ENCODE data around the gene C6orf52. TPM values are rescaled to one million over a fixed set of nuclear protein-coding genes. Genes with fewer than 3 reads are reported as not detected.
"Not testable (repeated sequence)": the region's sequence is repeated elsewhere in the genome, so short reads cannot be mapped to it uniquely, and the experiment has no call there.

The C6orf52 gene
- total RNA-seq, 1 experiment from 2014 or later, result 4.3 TPM

DNA sequence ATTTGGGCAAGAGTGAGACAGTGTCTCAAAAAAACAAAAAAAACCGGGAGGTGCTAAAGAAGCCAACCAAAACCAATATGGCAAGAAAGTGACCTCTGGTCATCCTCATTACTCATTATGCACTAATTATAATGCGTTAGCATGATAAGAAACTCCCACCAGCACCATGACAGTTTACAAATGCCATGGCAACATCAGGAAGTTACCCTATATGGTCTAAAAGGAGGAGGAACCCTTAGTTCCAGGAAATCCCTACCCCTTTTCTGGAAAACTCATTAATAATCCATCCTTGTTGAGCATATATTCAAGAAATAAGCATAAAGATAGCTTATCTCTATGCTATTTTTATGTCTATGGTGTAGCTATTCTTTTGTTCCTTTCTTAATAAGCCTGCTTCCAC is 31.7 kb downstream of the C6orf52 start:
- no peak overlapping the region for H3K4me3 ChIP-seq (ENCODE audit: low read depth, low read length)
- H3K4me1 ChIP-seq, result no peaks in the 10 kb centered on the region
- no peak overlapping the region for H3K4me3 Mint-ChIP-seq (ENCODE audit: unreplicated experiment)
- ChIA-PET CTCF (no interaction called here), POLR2A (no interaction called here)
- no peak overlapping the region for H3K27ac Mint-ChIP-seq (ENCODE audit: unreplicated experiment)
- H3K4me1 Mint-ChIP-seq (ENCODE audit: low read depth, unreplicated experiment), result no peaks in the 10 kb centered on the region
- H3K27me3 Mint-ChIP-seq (ENCODE audit: insufficient read depth, unreplicated experiment), result peaks cover 6% of the 10 kb centered on the region
- no peaks in the 10 kb centered on the region for H3K27me3 ChIP-seq (replicated peaks; ENCODE audit: control insufficient read depth, insufficient read depth, low read length)
- BruUV-seq (replicated peaks), result no TSS peak
- intact Hi-C loops (cut with micrococcal nuclease; ENCODE audit: unreplicated experiment), result no loop called here
- DNase-seq, result no peak
- H3K9me3 ChIP-seq, result no peaks in the 10 kb centered on the region
- no peaks in the 10 kb centered on the region for H3K9me3 Mint-ChIP-seq (ENCODE audit: unreplicated experiment)
- TF ChIP-seq, protein P1, sequence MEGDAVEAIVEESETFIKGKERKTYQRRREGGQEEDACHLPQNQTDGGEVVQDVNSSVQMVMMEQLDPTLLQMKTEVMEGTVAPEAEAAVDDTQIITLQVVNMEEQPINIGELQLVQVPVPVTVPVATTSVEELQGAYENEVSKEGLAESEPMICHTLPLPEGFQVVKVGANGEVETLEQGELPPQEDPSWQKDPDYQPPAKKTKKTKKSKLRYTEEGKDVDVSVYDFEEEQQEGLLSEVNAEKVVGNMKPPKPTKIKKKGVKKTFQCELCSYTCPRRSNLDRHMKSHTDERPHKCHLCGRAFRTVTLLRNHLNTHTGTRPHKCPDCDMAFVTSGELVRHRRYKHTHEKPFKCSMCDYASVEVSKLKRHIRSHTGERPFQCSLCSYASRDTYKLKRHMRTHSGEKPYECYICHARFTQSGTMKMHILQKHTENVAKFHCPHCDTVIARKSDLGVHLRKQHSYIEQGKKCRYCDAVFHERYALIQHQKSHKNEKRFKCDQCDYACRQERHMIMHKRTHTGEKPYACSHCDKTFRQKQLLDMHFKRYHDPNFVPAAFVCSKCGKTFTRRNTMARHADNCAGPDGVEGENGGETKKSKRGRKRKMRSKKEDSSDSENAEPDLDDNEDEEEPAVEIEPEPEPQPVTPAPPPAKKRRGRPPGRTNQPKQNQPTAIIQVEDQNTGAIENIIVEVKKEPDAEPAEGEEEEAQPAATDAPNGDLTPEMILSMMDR (IDR thresholded peaks at IDR 0.05; ENCODE audit: insufficient read depth in 1 of 2, low read depth in 1 of 2, low read length in 1 of 2, severe bottlenecking in 1 of 2, unreplicated experiment in 1 of 2), result no peak
- H3K36me3 ChIP-seq (ENCODE audit: control insufficient read depth, insufficient read depth, low read length), result no peaks in the 10 kb centered on the region
- H3K36me3 Mint-ChIP-seq (ENCODE audit: insufficient read depth, unreplicated experiment), result no peaks in the 10 kb centered on the region

DNA sequence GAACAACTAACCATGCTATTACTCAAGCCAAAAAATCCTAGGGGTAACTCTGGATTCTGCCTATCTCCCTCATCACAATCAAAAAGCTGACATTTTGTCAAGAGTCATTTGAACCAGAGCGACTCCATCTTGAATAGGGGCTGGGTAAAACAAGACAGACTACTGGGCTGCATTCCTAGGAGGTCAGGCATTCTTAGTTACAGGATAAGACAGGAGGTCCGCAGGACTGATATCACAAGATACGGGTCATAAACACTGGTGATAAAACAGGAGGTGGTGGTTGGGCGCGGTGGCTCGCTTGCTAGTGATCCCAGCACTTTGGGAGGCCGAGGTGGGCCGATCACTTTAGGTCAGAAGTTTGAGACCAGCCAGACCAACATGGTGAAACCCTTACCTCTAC is 32.2 kb downstream of the C6orf52 start:
- TF ChIP-seq, protein P1 (IDR thresholded peaks at IDR 0.05; ENCODE audit: insufficient read depth in 1 of 2, low read depth in 1 of 2, low read length in 1 of 2, severe bottlenecking in 1 of 2, unreplicated experiment in 1 of 2), result no peak
- Histone ChIP-seq H3K27me3 (replicated peaks; ENCODE audit: control insufficient read depth, insufficient read depth, low read length) (no peaks in the 10 kb centered on the region), H3K4me1 (no peaks in the 10 kb centered on the region), H3K36me3 (ENCODE audit: control insufficient read depth, insufficient read depth, low read length) (no peaks in the 10 kb centered on the region), H3K9me3 (no peaks in the 10 kb centered on the region), H3K4me3 (ENCODE audit: low read depth, low read length) (no peak overlapping the region)
- intact Hi-C loops (cut with micrococcal nuclease; ENCODE audit: unreplicated experiment), result no loop called here
- no peak overlapping the region for H3K4me3 Mint-ChIP-seq (ENCODE audit: unreplicated experiment)
- H3K9me3 Mint-ChIP-seq (ENCODE audit: unreplicated experiment), result no peaks in the 10 kb centered on the region
- CTCF ChIA-PET, result no interaction called here
- no peaks in the 10 kb centered on the region for H3K36me3 Mint-ChIP-seq (ENCODE audit: insufficient read depth, unreplicated experiment)
- no peak for DNase-seq
- no peak overlapping the region for H3K27ac Mint-ChIP-seq (ENCODE audit: unreplicated experiment)
- POLR2A ChIA-PET, result no interaction called here
- peaks cover 6% of the 10 kb centered on the region for H3K27me3 Mint-ChIP-seq (ENCODE audit: insufficient read depth, unreplicated experiment)
- no TSS peak for BruUV-seq (replicated peaks)
- H3K4me1 Mint-ChIP-seq (ENCODE audit: low read depth, unreplicated experiment), result no peaks in the 10 kb centered on the region

DNA sequence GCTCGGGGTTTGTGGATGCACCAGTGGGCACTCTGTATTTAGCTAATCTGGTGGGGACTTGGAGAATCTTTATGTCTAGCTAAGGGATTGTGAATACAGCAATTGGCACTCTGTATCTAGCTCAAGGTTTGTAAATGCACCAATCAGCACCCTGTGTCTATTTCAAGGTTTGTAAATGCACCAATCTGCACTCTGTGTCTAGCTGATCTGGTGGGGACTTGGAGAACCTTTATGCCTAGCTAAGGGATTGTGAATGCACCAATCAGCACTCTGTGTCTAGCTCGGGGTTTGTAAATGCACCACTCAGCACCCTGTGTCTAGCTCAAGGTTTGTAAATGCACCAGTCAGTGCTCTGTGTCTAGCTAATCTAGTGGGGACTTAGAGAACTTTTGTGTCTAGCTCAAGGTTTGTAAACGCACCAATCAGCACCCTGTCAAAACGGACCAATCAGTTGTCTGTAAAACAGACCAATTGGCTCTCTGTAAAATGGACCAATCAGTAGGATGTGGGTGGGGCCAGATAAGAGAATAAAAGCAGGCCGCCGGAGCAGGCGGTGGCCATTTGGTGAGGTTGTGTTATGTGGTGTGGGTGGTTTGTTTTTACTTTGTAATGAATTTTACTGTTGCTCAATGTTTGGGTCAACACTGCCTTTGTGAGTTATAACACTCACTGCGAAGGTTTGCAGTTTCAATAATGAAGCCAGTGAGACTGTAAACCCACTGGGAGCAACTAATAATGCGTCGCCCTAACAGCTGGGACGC is 33.8 kb downstream of the C6orf52 start:
- H3K4me1 Mint-ChIP-seq (ENCODE audit: low read depth, unreplicated experiment); H3K27ac Mint-ChIP-seq (ENCODE audit: unreplicated experiment); H3K4me1 ChIP-seq; intact Hi-C loops (cut with micrococcal nuclease; ENCODE audit: unreplicated experiment); H3K36me3 ChIP-seq (ENCODE audit: control insufficient read depth, insufficient read depth, low read length); H3K4me3 ChIP-seq (ENCODE audit: low read depth, low read length); BruUV-seq (replicated peaks); H3K27me3 ChIP-seq (replicated peaks; ENCODE audit: control insufficient read depth, insufficient read depth, low read length); H3K9me3 Mint-ChIP-seq (ENCODE audit: unreplicated experiment); POLR2A ChIA-PET; H3K36me3 Mint-ChIP-seq (ENCODE audit: insufficient read depth, unreplicated experiment); H3K9me3 ChIP-seq; CTCF ChIA-PET; DNase-seq; H3K27me3 Mint-ChIP-seq (ENCODE audit: insufficient read depth, unreplicated experiment); H3K4me3 Mint-ChIP-seq (ENCODE audit: unreplicated experiment): not testable (repeated sequence)
